HG03108 (cell line): Measurements from ENCODE around the gene CCDC57.

Source experiments
- ATAC-seq: cut with Tn5 transposase; IDR thresholded peaks from one replicate; pipeline ENCODE4 v1.9.1; 2021; ENCODE audit warnings: moderate library complexity; ENCODE audit not compliant: unreplicated experiment

CCDC57 gene

GRCh38 chr17:82084373-82085030 lies 128.1 kb downstream of the CCDC57 start:
- no peak for ATAC-seq

GRCh38 chr17:82083533-82084359 lies 128.9 kb downstream of the CCDC57 start:
- no peak for ATAC-seq

DNA sequence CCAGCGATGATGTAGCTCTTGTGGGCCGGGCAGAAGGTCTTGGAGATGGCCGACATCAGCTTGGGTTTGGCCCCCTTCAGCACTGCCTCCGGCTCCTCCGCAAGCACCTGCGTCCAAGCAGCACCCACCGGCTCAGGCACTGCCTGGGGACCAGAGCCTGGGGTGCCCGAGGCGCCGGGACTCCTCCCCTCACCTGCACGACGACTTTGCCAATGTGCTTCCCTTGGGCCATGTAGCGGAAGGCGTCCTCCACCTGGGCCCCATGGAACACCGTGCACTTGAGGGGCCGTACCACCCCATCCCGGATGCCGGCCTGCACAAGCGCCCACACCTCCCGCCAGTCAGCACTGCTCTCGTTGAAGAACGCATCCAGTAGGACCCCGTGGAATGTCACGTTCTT lies 129.6 kb downstream of the CCDC57 start:
- no peak for ATAC-seq

DNA sequence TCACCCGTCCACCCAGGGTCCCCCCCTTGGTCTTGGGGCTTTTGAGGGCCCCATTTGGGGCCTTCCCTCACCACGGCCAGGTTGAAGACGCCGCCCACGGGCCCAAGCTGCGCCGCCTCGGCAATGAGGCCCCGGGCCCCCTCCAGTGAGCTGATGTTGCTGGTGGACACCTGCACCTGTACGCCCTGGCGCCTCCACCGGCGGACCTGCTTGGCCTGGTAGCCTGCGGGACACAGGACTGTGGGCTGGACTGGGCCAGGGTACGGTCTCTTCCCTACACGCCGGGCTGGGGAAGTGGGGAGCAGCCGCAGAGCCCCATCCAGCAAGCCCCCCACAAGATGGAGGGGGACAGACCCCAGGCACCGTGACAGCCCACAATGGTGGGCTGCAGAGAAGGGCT lies 130.2 kb downstream of the CCDC57 start:
- no peak for ATAC-seq

DNA sequence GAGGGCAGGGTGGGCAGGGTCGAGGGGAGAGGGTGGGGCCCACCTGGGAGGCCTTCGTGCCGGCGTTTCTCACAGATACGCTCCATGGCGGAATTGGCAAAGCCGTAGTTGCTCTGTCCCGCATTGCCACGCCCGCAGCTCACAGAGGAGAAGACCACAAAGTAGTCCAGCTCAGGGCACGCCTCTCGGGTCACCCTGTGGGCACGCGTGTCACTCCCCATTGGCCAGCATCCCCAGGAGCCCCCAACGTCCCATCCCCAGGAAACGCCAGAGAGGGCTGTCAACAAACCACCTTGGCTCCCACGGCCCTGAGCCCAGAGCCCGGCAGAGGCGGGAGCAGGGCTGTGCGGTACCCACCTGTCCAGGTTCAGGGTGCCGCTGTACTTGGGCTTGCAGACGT lies 130.7 kb downstream of the CCDC57 start:
- no peak for ATAC-seq

DNA sequence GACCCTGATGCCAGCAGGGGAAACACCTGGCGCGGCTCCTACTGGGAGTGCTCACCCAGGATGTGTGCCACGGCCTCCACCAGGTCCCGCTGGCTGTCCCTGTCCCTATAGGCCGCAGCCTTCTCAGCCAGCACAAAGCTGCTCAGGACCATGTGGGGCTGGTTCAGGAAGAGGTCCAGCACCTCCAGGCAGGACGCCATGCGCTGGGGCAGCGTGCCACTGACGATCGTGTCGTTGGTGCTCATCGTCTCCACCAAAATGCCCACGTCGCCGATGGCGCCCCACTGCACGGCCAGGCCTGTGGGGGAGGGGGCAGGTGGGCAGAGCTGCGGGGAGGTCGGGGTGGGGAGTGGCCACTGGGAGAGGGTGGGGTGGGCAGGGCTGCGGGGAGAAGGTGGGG lies 131.1 kb downstream of the CCDC57 start:
- no peak for ATAC-seq

- ATAC-seq: no peak
These were observed 131.7 kb downstream of the CCDC57 start for GRCh38 chr17:82080789-82081464.

GRCh38 chr17:82080048-82080788 lies 132.4 kb downstream of the CCDC57 start:
- ATAC-seq: no peak

GRCh38 chr17:82079001-82079677 lies 133.5 kb downstream of the CCDC57 start:
- ATAC-seq: no peak

DNA sequence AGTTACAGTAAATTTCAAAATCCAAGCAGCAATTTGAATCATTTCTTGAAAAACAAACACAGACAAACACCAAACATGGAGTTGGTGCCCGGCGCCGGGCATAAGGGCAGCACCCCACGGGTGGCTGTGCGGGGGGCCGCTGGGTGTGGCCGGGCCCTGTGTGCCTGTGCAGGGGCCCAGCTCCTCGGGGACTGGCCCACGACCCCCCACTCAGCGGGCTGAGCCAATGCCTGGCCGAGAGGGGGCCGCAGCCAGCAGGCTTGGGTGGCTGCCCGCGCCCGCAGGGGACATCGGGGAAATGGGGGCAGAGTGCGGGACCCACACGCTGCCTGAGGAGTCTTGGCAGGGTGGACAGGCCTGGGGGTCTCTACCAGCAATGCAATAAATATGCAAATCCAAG lies 134.2 kb downstream of the CCDC57 start:
- no peak for ATAC-seq

GRCh38 chr17:82077617-82078358 lies 134.9 kb downstream of the CCDC57 start:
- no peak for ATAC-seq

DNA sequence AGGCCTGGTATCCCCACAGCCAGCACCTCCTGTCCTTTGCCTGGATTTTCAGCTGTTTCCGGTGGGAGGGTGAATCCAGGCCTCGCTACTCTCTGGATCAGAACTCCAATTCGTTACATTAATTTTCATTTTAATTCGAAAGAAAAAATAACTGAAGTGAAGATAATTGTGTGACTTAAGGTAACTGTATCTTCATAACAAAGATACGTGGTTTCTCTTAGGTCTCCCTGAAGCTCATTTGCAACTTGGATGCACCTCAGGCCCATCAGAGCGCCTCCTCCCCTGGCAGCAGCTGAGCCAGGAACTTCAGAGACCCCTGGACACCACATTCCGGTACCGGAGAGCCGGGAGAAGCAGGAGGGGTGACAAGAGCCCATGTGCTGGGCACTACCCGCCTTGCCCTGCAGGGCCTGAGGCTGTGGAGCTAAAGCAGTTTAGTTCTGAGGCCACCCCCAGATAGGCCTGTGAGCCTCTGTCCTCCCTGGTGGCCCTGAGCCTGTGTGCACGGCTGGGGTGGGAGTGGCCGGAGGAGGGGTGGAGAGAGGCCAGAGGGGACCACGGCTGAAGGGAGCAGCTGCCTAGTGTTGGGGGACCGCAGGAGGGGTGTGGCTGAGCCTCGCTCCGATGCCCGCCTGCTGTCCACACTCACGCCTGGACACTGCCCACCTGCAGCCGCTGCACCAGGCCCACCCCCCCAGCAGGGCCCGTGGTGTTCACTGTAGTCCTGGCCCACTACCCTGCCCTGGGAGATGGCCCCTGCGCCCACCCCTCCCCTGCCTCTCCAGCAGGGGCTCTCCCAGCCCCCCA lies 135.7 kb downstream of the CCDC57 start:
- no peak for ATAC-seq

GRCh38 chr17:82076018-82076784 lies 136.4 kb downstream of the CCDC57 start:
- ATAC-seq: no peak

DNA sequence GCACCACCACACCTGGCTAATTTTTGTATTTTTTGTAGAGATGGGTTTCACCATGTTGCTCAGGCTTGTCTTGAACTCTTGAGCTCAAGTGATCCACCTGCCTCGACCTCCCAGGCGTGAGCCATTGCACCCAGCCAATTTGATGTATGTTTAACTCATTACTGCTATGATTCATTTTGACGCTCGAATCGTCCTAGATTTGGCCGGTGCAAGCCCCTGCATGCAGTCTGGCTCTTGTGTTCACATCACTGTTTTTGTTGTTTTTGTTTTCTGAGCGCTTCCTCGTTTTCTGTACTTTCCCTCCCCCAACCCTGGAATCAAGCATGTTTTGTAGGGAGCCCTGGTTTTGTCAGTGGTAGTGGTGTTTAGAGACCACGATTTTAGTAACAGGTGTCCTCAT lies 139.2 kb downstream of the CCDC57 start:
- ATAC-seq: no peak

DNA sequence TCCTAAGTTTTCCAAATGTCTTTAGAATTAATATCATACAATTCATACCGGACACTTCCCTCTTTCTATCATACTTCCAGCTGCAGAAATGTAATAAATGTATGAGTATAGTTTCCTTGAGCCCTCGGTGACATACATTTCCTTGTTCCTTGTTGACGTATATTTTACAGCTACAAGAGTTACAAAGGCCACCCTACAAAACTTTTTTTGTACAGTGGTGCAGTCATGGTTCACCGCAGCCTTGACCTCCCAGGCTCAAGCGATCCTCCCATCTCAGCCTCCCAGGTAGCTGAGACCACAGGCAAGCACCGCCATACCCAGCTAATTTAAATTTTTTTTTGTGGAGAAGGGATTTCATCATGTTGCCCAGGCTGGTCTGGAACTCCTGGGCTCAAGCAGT lies 139.8 kb downstream of the CCDC57 start:
- ATAC-seq: no peak

- ATAC-seq: no peak
These were observed 142.0 kb downstream of the CCDC57 start for GRCh38 chr17:82070611-82071010.

DNA sequence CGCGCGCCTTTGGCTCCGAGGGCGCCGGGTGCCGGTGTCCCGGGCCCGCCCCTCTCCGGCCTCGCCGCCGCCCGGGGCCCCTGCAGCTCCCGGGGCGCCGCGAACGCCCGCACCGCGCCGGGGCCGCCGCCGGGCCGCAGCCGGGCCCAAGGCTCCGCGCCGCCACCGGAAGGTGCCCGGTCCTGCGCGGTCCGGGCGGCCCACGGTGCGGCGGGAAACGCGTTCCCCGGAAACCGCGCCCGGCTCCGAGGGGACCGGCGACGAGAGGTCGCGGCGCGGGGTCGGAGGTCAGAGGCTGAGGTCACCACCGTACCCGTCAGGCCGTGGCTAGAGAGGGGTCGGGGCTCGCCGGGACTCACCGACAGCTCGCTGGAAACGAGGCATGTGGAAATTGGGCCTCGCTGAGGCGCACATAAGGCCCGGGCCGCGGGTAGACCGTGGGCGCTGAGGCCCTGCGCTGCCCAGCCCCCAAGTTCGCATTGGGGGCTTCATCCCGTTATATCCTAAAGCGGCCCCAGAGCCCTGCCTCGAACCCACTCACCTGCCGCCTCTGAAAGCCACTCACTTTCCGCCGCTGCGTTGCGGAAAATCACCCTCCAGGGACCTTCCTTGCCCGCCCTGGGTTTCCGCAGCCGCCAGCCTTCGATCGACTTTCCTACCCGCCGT lies 146.9 kb downstream of the CCDC57 start, which contains the start of gene DUS1L:
TSS of gene DUS1L (minus strand) at position 167 of the 666 bp plus-strand sequence. CDS start 745 bp downstream, outside the sequence.
- peak; percentile 60 for ATAC-seq

DNA sequence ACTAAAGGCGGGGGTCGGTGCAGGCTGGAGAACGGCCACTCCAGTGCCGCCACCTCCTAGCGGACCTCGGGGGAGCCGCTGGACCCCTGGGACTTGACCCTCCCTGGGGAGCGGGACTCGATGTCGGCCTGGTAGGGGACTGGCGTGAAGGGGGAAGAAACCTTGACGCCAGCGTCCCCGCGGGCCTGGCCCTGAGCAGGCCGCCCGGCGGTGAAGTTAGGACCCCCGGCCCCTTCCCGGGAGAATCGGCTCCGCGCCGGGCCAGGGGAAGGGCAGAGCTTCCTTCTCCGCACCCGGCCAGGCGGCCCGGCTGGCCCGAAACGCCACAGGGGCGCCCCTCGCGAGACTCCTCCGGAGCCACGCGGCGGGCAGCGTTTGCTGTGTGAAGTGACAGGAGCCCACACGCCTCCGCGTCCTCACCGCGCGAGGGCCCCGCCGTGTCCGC lies 147.4 kb downstream of the CCDC57 start:
- ATAC-seq: no peak
